Endothelial cell of umbilical vein (primary cell): ENCODE measurements around the gene ARHGEF39. TPM values are rescaled to one million over a fixed set of nuclear protein-coding genes. Genes with fewer than 3 reads are reported as not detected.

ENCODE experiments used
- BruUV-seq: library from RNA; stranded (reverse); fragments of 400-500 nt; replicated peaks from 2 replicates; lab custom pipeline; 2021; lab: Mats Ljungman, UMichigan
- CTCF ChIA-PET: fragments of 300-600, 350-600 bp; sonication (Branson Sonifier 250); formaldehyde crosslinking; loops from one replicate; lab custom pipeline; 2021; ENCODE audit warnings: antibody characterized with exemption, inconsistent platforms; lab: Charles Lee
- POLR2A ChIA-PET: fragments of 300-600, 350-600 bp; sonication (Branson Sonifier 250); formaldehyde crosslinking; loops from one replicate; lab custom pipeline; 2021; ENCODE audit warnings: antibody characterized with exemption, inconsistent platforms; lab: Charles Lee
- DNase-seq: peaks from one replicate; pipeline ENCODE4 v3.0.0-alpha.2; 2011; ENCODE audit warnings: low read depth, low spot score
- FAIRE-seq: peaks from 2 replicates; lab custom pipeline; 2011; peaks lifted over from hg19 to GRCh38; lab: Jason Lieb, UNC
- H2AFZ ChIP-seq: 2 replicates; pipeline ENCODE4 v1.6.0; 2012; ENCODE audit warnings: low read depth, low read length, control low read depth, inconsistent platforms
- H3K27ac ChIP-seq: 2 replicates; pipeline ENCODE4 v1.5.1; 2011; ENCODE audit warnings: low read depth, mild to moderate bottlenecking, control low read depth, low read length, moderate library complexity; ENCODE audit not compliant: insufficient read depth
- H3K27me3 ChIP-seq, 2 experiments: 2 replicates each; pipeline versions ENCODE4 v1.6.0 to v1.6.1; 2011; ENCODE audit warnings: low read length in 2 of 2, mixed read lengths in 1 of 2; ENCODE audit not compliant: control insufficient read depth in 2 of 2, insufficient read depth in 2 of 2
- H3K36me3 ChIP-seq, 2 experiments: 2 replicates in 1 of 2; 3 replicates in 1 of 2; pipeline ENCODE4 v1.5.1; 2011; ENCODE audit warnings: low read length in 2 of 2, mild to moderate bottlenecking in 1 of 2, moderate library complexity in 1 of 2; ENCODE audit not compliant: control insufficient read depth in 2 of 2, insufficient read depth in 2 of 2; ENCODE audit errors: extremely low read depth in 1 of 2
- H3K4me1 ChIP-seq: 3 replicates; pipeline ENCODE4 v1.5.1; 2011; ENCODE audit warnings: mild to moderate bottlenecking, low read length; ENCODE audit not compliant: control insufficient read depth, insufficient read depth; ENCODE audit errors: extremely low read depth
- H3K4me2 ChIP-seq: 2 replicates; pipeline ENCODE4 v1.6.1; 2011; ENCODE audit warnings: low read length, control low read depth, mixed read lengths; ENCODE audit not compliant: insufficient read depth
- H3K4me3 ChIP-seq, 3 experiments: fragments of 200-600 bp in 1 of 3; sonication (generic), shearing (Covaris generic) in 1 of 3; replicated peaks in 1 of 3; 2 replicates each; pipeline ENCODE4 v1.5.1; 2011 to 2016; ENCODE audit warnings: control low read depth in 3 of 3, low read length in 3 of 3, mild to moderate bottlenecking in 2 of 3, inconsistent platforms in 1 of 3, low read depth in 1 of 3, moderate library complexity in 1 of 3; ENCODE audit not compliant: insufficient read depth in 1 of 3
- H3K79me2 ChIP-seq: 2 replicates; pipeline ENCODE4 v1.6.0; 2012; ENCODE audit warnings: low read length, inconsistent platforms; ENCODE audit not compliant: control insufficient read depth, insufficient read depth
- H3K9ac ChIP-seq: replicated peaks from 2 replicates; pipeline ENCODE3; 2011; ENCODE audit warnings: low read length, control low read depth; ENCODE audit not compliant: insufficient read depth; ENCODE audit errors: extremely low read depth
- H3K9me1 ChIP-seq: replicated peaks from 3 replicates; pipeline ENCODE4 v1.6.0; 2011; ENCODE audit warnings: mild to moderate bottlenecking, low read length; ENCODE audit not compliant: control insufficient read depth, insufficient read depth; ENCODE audit errors: extremely low read depth
- H3K9me3 ChIP-seq: replicated peaks from 2 replicates; pipeline ENCODE4 v1.5.1; 2012; ENCODE audit warnings: low read length, inconsistent platforms; ENCODE audit not compliant: control insufficient read depth, insufficient read depth
- H4K20me1 ChIP-seq: replicated peaks from 2 replicates; pipeline ENCODE3; 2011; ENCODE audit warnings: mild to moderate bottlenecking, low read length; ENCODE audit not compliant: control insufficient read depth, insufficient read depth; ENCODE audit errors: extremely low read depth
- EZH2 ChIP-seq: IDR thresholded peaks from 2 replicates; pipeline ENCODE4 v1.6.1; 2012; ENCODE audit warnings: borderline replicate concordance, low read depth, mild to moderate bottlenecking, moderate library complexity, low read length, inconsistent platforms; ENCODE audit not compliant: severe bottlenecking
- FOS ChIP-seq: IDR thresholded peaks from 2 replicates; pipeline ENCODE4 v1.6.1; 2011; ENCODE audit warnings: mild to moderate bottlenecking, low read length, moderate library complexity, borderline replicate concordance; ENCODE audit not compliant: insufficient read depth
- GATA2 ChIP-seq: IDR thresholded peaks from 2 replicates; pipeline ENCODE4 v1.7.0; 2011; ENCODE audit warnings: low read depth, mild to moderate bottlenecking, moderate library complexity, mixed read lengths, low read length; ENCODE audit not compliant: insufficient read length, insufficient read depth
- JUN ChIP-seq: IDR thresholded peaks from 2 replicates; pipeline ENCODE4 v1.6.1; 2011; ENCODE audit warnings: borderline replicate concordance, low read depth; ENCODE audit not compliant: insufficient read length, insufficient read depth
- MAX ChIP-seq: IDR thresholded peaks from 2 replicates; pipeline ENCODE4 v1.6.1; 2011; ENCODE audit not compliant: insufficient read depth, insufficient read length
- MYC ChIP-seq: IDR thresholded peaks from one replicate; pipeline ENCODE4 v1.6.1; 2011; ENCODE audit warnings: mild to moderate bottlenecking, low read depth, low read length
- POLR2A ChIP-seq: IDR thresholded peaks from 2 replicates; pipeline ENCODE4 v1.6.1; 2012; ENCODE audit warnings: low read depth, mild to moderate bottlenecking, control low read depth, low read length
- POLR2AphosphoS5 ChIP-seq: IDR thresholded peaks from 2 replicates; pipeline ENCODE4 v1.6.1; 2012; ENCODE audit warnings: low read depth, mild to moderate bottlenecking, control low read depth, low read length, moderate library complexity; ENCODE audit not compliant: insufficient read depth
- dilution Hi-C: fragments of 300-500 bp; cut with MboI; formaldehyde crosslinking; loops from one replicate; pipeline ENCODE4 v1.15.0; 2019; ENCODE audit warnings: low sequenced_read_pairs; ENCODE audit not compliant: extremely low pct_ligation_motif_present
- intact Hi-C: fragments of 100-400 bp; cut with micrococcal nuclease; formaldehyde crosslinking; loops from one replicate; pipeline ENCODE4 v1.10.0; 2022
- polyA plus RNA-seq, 4 experiments: library from polyadenylated mRNA; depleted of rRNA in 3 of 4; stranded (reverse) in 3 of 4; unstranded in 1 of 4; fragments of >200 nt; gene quantifications; 2 replicates each; pipeline versions ENCODE4 v1.2.1 to v1.2.3, GENCODE V29; 2011 to 2012; ENCODE audit warnings: missing spikeins in 1 of 4
- total RNA-seq: library from RNA; stranded (reverse); gene quantifications from 2 replicates; pipeline ENCODE4 v1.2.3, GENCODE V29; 2021
- TF ChIP-seq, protein P1 (sequence below), 2 donors: IDR thresholded peaks; 1 replicate in 1 of 2; 2 replicates in 1 of 2; pipeline ENCODE4 v1.5.1; 2011; ENCODE audit warnings: low read length in 2 of 2, mild to moderate bottlenecking in 2 of 2, moderate library complexity in 2 of 2, control low read depth in 1 of 2, inconsistent platforms in 1 of 2, low read depth in 1 of 2; ENCODE audit not compliant: insufficient read depth in 1 of 2; ENCODE audit errors: extremely low read depth in 1 of 2

The ARHGEF39 gene
- total and polyA plus RNA-seq, 2 donors (not counting 3 experiments of a cell fraction or from before 2014, with no cell fraction given), result 4.7 to 6.5 TPM

GRCh38 chr9:35661756-35662350 is 3.1 kb downstream of the ARHGEF39 start:
- H3K4me3 ChIP-seq, result no peak overlapping the region
- peaks cover 27% of the 10 kb centered on the region for H3K4me1 ChIP-seq
- no peak overlapping the region for H2AFZ ChIP-seq
- TF ChIP-seq, protein P1, sequence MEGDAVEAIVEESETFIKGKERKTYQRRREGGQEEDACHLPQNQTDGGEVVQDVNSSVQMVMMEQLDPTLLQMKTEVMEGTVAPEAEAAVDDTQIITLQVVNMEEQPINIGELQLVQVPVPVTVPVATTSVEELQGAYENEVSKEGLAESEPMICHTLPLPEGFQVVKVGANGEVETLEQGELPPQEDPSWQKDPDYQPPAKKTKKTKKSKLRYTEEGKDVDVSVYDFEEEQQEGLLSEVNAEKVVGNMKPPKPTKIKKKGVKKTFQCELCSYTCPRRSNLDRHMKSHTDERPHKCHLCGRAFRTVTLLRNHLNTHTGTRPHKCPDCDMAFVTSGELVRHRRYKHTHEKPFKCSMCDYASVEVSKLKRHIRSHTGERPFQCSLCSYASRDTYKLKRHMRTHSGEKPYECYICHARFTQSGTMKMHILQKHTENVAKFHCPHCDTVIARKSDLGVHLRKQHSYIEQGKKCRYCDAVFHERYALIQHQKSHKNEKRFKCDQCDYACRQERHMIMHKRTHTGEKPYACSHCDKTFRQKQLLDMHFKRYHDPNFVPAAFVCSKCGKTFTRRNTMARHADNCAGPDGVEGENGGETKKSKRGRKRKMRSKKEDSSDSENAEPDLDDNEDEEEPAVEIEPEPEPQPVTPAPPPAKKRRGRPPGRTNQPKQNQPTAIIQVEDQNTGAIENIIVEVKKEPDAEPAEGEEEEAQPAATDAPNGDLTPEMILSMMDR (IDR thresholded peaks at IDR 0.05; ENCODE audit: extremely low read depth in 1 of 2, insufficient read depth in 1 of 2, low read depth in 1 of 2, low read length in 2 of 2), result no peak
- TF ChIP-seq MAX (no peak), POLR2A (no peak), POLR2AphosphoS5 (no peak), JUN (no peak), FOS (no peak), MYC (no peak), GATA2 (no peak), EZH2 (no peak)
- dilution Hi-C loops (no loop called here), intact Hi-C loops (no loop called here)
- H4K20me1 ChIP-seq, result no peaks in the 10 kb centered on the region
- H3K9me3 ChIP-seq, result no peaks in the 10 kb centered on the region
- ChIA-PET POLR2A (interaction anchor here (1.2 kb wide), 1 partner anchor 28 kb away, joined by 4 read pairs; no protein-coding TSS in a partner anchor), CTCF (interaction anchor here (0.7 to 10.0 kb wide), 4 partner anchors 12 to 58 kb away, joined by 3 to 227 read pairs (median 4); partner anchors contain the start of genes CA9 and TPM2)
- peaks cover 4% of the 10 kb centered on the region for H3K79me2 ChIP-seq
- H3K9me1 ChIP-seq, result no peaks in the 10 kb centered on the region
- H3K36me3 ChIP-seq, result peaks cover 0 to 8% of the 10 kb centered on the region in 2 experiments
- no peaks in the 10 kb centered on the region for H3K27me3 ChIP-seq
- no peak overlapping the region for H3K4me2 ChIP-seq
- BruUV-seq, result no TSS peak
- H3K9ac ChIP-seq, result no peak overlapping the region
- no peak for DNase-seq
- no peak overlapping the region for H3K27ac ChIP-seq
- no peak for FAIRE-seq
